Measurements from ENCODE around the gene NOM1.

The NOM1 gene

DNA sequence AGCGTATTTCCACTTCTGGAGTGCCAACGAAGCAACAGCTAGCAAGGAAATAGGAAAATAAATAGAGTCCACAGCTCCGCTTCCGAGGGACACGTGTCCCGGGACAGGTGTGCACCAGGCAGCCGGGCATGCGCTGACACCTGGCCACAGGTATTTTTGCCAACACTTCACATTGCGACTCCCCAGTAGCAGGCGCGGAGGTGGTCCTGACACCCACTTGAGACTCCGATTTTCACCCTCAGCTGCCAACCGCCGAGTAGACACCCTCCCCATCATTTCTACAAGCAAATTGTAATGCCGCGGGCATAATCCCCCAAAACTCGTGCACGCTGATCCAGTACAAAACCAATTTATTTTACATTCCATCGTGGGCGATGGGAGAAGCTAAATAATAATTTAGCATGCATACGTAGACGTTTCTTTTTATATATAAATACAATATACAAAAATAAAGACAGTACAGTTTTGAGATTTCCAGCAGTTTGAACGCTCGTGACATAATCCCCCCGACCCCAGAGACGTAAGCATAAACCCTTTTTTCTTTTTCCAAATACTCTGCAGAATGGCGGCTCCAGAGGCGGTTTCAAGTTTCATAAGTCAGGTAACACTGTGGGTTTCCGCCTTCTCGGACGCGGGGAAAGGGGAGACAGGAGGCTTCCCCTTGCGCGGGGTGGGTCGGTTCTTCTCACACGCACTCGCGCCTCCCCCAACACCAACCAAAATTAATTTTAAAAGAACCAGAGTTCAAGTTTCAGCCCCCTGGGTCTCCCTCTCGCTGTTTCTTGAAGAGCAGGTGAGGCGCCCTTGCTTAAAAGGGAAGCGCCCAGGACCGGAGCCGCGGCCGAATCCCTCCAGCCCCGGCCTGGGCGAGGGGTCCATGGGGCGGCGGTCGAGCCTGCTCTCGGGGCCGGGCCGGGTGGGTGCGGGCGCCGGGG lies 55.3 kb downstream of the NOM1 start:
- DNase-seq (ENCODE audit: low read depth), result no peak

DNA sequence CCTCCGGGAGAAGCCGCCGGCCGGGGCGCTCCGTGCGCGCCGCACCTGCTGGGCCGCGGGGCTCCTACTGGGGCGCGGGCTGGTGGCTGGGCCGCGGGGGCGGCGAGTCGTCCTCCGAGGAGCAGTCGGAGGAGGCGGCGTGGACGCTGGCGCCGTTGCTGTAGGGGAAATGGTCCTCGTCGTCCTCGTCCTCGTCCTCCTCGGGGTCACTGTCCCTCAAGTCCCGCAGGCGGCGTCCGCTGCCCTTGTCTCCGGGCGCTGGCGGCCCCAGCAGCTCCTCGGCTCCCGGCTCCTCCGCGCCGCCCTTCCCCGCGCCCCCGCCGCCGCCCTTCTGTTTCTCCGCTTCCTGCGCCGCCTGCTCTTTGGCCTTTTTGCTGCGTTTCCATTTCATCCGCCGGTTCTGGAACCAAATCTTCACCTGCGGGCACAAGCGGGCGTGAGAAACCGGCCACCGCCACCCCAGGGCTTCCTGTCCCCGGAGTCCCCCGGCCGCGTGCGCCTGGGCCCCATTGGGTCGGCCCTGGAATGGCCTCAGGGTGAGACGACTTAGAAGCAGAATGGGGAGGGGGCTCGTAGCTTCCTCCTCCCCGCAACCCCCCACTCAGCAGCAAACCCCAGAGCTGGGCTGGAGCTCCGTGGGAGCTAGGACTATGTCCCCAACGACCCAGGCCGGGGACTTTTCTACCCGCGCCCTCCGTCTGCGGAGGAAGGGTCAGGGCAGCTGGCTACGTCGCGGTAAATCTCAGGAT lies 56.1 kb downstream of the NOM1 start:
- no peak for DNase-seq (ENCODE audit: low read depth)

DNA sequence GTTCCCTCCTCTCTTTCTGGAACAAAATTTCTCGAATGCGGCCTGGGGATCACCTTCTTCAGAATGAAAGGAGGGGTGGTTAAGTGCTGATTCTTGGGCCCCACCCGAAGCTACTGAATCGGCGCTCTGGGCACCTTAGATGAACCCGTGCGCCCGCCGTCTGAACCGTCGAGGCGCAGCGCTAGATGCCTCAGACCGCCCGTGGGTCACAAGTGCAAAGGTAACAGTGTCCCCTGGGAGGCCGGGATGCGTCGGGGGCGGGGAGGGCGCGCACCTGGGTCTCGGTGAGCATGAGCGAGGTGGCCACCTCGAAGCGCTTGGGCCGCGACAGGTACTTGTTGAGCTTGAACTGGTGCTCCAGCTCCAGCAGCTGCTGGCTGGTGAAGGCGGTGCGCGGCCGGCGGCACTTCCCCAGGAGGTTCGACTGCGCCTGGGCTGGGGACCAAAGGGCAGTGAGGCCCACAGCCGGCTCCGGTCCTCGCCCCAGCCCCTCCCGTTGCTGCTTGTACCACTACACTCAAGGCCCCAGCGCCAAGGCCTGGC lies 56.8 kb downstream of the NOM1 start:
- DNase-seq (ENCODE audit: low read depth), result no peak

DNA sequence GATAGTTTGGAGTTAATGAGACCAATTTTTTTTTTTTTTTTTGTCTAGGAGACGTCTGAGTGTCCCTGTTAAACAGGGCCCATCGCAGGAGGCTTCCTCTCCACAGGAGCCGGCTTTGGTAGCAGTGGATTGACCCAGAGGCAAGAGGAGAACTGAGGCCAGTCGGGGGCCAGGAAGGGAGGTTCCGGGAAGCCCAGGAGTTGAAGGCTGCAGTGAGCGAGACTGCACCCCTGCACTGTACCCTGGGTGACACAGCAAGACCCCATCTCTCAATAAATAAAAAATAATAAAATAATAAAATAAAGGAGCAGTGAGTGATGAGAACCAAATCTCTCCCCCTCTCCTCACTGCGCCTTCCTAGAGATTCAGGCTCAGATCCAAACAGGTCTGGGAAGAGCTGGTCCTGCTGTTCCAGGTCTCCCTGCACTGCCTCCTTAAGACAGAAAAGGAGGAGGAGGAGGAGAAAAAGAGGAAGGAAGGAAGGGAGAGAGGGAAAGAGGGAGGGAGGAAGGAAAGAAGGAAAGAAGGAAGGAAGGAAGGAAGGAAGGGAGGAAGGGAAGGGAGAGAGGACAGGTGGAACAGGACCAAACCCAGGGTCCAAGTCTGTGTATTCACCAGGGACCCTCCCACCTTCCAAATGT lies 57.4 kb downstream of the NOM1 start:
- no peak for DNase-seq (ENCODE audit: low read depth)

DNA sequence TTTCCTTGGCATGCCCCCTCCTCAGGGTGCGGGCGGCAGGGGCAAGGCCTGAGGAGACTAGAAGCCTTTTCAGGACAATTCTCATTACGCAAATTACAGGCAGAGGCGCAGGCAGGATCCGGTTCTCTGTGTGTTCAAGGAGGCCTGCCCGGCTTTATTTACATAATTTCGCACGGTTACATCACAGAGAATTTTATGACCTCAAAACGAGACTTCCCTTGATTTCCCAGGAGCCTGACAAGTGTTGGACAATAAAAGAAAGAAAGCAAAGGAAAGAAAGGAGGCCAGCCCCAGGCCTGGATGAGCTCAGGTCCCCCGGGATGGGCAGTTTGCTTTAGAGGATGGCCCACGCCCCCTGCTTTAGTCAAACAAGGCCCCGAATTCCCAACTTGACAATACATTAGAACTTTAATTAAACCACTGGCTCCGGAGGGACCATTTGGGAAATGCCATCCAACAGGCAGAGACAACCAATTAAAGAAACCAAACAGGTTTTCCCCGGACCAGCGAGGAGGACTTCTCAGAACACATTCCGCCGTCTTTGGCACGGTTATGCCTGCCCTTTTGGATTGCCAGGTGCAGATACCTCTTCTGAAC lies 58.1 kb downstream of the NOM1 start:
- no peak for DNase-seq (ENCODE audit: low read depth)

DNA sequence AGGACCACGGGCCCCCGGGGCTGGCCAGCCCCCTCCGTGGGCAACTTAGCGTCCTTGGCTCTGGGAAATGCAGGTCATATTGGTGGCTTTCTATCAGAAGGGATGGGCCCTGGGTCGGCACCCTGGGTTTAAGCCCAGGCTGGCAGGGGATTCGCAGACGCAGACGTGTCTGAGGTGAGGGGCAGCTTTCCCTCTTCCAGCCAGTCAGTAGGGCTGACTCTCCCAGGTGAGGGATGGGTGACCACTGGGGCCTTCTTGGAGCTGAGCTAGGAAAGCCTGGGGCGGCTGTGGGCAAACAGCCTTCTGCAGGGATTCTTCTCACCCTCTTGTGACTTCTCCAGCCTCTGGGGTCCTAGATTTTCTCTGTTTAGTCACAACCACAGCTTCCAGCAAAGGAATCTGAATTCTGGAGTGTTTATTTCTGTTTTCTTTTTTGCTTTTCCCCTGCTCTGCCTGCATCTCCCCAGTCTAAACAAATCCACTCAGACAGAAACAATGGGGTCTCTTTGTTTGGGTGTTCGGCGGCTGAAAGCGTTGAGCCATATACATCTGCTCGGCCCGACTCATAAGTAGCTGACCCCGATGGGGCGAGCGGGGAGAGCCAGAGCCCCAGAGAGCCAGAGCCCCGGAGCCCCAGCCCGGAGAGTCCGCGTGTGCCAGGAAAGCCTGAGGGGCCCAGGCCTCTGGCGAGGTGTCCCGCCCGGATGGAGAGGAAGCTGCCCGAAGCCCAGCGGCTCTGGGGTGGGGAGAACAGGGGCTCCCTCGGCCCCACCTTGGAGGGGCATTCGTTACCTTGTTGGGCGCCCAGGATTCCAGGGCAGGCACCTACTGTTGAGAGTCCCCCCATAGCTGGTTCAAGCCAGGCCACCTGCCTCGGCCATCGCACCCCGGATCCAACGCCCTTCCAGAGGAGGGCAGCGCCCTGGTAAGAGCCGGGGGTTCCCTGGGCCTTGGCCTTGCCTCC lies 59.0 kb downstream of the NOM1 start:
- DNase-seq (ENCODE audit: low read depth), result no peak

DNA sequence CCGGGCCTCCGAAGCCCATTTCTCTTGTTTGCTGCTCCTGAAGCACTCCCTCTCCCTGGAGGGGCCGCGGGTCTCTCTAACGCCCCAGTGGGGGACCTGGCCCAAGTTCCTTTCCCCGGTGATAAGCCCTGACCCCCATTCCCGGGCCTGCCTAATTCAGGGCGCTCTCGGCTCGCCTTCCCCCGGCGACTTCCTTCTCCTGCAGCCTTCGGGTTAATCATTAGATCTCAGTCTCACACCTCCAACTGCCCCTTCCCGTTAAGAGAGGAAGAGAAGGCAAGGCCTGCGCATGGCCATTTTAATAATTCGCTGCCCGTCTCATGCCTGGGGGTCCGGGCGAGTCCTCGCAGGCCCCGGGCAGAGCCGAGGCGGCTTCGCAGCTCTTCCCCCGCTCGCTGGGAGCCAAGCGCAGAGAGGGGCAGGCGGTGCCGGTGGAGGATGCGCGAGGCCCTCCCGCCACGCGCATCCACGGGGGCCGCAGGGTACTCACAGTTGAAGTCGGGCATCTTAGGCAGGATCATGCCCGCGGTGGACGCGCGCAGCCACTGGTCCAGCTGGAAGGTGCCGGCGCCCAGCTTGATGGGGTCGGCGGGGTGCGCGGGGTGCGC lies 59.8 kb downstream of the NOM1 start:
- DNase-seq (ENCODE audit: low read depth), result no peak

DNA sequence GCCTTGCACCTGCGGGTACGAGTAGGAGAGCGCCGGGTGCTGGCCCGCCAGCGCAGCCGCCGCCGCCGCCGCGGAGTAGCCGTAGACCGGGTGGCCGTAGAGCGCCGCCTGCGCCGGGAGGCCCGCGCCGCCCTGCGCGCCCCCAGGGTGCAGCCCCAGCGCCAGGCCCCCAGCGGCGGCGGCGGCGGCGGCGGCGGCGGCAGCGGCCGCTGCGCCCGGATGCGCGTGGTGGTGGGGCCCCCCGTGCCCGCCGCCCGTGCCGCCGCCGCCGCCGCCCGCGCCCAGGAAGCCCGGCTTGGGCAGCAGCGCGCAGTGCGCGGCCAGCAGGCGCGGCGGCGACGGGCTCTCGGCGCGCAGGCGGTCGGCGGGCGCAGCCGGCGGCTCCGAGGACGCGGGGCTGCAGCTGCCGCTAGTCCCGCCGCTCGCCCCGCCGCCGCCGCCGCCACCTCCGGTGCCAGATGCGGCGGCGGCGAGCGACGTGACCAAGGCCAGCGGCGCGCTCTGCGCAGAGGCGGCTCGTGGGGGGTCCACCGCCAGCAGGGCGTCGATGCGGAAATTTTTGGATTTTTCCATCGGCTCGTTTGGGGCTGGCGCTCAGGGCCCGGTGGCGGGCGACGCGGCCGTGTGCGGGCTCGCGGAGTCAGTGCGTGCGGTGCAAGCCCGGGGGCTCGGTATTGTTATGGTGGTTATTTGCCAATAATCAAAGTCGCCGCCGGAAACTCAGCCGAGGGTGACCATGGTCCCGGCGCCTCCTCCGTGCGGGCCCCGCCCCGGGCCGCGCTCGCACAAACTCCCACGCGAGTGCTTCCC lies 60.5 kb downstream of the NOM1 start:
- DNase-seq (ENCODE audit: low read depth), result no peak

DNA sequence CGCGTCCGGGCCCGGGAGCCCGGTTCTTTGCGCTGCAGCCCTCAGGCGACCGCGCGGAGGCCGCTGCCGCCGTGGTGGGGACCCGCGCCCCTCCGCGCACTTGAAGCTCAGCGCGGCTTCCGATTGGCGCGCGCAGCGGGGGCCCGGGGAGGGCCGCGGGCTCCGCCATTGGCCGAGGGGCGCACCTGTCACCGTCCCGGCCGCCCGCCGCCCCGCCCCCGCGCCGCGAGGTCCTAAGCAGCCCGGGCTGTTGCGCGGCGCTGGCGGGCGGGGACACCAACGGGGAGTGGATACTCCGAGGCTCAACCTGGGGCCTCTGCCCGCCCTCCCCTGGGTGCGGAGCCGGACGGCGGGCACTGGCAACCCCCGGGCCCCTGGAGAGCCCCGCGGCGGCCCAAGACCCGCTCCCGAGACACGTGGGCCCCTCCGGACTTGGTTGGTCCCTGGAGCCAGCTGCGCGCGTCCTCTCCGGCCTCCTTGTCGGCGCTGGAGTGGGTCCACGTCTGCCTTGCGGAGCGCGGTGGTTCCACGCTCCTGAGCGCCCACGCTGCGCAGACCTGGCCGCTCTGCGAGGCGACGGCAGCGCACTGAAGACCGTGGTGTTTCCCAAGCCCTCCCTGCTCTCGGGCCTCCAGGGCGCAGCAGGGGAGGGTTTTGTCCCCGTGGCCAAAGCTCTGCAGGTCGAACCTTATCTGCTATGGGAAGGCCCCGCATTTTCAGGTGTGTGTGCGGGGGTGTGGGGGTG lies 61.2 kb downstream of the NOM1 start, which contains the start of gene MNX1:
TSS of gene MNX1 (minus strand) at position 76 of the 745 bp plus-strand sequence. CDS start 313 bp downstream, outside the sequence.
- DNase-seq (ENCODE audit: low read depth), result no peak

DNA sequence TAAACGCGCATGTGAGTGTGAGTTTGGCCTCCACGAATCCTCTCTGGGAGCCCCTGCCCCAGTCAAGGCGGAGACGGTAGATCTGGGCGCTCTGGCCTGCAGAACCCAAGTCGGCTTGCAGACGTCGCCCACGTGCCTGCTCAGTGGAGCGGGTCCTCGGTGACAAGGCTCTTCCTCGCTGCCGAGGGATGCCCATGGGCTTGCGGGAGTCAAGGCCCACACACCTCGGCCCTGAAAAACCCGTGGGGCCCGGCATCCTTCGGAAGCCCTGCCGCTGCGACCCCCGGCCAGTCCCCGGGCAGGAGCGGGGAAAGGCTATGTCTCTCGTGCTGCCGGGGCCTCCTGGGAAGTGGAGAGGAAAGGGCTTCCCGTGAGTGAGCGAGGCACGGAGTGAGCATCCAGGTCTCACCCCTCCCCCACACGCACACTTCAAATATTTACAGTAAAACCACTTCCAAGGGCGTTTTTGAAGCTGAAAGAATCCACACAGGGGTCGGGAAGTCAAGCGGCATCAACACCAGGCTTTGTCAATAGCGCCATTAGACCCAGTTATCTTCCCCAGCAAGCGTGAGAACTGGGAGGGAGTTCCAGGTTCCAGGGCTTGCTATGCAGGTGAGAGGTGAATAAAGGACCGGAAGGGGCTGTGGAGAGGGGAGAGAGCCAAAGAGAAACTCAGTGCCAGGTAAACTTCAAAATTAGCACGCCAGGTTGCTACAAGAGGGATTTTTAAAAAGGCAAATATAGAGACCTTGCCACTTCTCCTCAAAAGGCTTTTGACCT lies 62.0 kb downstream of the NOM1 start:
- no peak for DNase-seq (ENCODE audit: low read depth)

DNA sequence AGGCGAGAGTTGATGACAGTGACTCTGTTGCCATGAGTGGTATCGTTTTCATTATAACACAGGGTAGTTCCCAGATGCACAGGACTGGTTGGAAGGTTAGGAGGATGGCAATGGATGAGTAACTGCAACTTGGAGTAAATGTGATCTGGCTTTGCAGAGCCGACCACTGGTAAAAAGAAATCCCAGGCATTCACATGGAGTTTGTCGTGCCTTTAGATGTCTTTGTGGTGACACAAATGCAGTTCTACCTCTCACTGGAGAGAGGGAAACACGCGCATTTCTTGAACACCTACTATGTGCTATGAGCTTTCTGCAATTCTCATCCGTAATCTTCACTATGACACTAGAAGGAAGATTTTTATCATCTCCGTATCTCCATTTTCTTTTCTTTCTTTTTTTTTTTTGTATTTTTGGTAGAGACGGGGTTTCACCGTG lies 62.6 kb downstream of the NOM1 start:
- no peak for DNase-seq (ENCODE audit: low read depth)

DNA sequence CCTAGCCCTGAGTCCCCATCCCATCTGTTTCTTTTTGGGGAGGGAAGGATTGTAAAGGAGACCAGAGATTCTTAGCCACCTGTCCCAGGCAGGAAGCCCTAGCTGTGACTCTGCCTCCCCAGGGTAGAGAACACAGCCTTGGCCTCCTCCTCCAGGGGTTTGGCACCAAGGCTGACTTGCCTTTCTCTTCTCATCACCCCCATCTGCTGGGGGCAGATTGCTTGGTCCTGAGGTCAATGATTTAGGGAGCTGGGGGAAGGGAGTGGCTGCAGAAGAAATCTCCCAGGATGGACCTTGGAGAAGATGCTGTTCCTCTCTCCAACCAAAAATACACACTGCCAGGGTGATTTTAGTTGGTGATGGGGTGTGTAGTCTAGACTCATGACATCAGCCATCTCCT lies 63.6 kb downstream of the NOM1 start:
- no peak for DNase-seq (ENCODE audit: low read depth)

DNA sequence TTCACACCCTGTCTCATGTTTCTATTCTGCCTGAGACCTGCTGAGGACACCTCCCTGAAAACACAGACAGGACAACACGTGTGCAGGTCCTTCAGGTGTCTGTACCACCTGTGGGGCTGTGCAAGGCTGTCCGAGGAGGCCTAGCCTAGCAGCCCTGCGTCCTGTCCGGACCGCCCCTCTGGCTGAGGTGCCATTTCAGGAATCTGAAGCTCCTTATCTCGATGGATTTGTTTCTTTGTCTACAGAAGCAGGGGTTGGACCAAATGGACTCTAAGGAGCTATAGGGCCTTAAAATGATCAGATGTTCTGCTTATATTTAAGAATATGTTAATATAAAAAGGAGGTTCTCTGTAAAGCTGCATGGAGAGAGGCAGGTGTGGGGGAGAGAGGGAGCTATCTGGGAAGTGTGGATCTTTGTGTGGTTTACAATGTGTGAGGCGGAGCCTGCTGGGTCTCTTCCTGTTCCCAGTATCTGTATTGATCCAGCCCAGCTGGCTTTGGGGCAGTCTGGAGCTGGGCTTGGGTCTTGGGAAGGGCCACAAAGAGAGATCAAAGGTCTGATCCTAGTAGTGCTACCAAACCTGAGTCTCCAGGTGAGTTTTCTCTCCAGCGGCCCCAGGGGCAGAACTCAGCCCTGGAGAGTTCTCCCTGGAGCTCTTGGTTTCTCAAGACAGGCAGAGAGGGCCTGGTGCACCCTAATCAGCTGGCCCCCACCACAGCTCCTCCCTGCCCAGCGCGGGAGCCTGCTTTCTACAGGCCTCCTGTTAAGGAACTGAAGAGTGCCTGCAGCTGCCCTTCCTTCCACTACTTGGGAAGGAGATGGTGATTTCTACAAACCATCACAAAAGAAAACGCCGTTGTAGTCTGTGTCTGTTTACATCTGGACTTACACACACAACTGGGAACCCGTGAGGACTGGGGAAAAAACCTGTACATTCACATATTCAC lies 64.4 kb downstream of the NOM1 start:
- no peak for DNase-seq (ENCODE audit: low read depth)

DNA sequence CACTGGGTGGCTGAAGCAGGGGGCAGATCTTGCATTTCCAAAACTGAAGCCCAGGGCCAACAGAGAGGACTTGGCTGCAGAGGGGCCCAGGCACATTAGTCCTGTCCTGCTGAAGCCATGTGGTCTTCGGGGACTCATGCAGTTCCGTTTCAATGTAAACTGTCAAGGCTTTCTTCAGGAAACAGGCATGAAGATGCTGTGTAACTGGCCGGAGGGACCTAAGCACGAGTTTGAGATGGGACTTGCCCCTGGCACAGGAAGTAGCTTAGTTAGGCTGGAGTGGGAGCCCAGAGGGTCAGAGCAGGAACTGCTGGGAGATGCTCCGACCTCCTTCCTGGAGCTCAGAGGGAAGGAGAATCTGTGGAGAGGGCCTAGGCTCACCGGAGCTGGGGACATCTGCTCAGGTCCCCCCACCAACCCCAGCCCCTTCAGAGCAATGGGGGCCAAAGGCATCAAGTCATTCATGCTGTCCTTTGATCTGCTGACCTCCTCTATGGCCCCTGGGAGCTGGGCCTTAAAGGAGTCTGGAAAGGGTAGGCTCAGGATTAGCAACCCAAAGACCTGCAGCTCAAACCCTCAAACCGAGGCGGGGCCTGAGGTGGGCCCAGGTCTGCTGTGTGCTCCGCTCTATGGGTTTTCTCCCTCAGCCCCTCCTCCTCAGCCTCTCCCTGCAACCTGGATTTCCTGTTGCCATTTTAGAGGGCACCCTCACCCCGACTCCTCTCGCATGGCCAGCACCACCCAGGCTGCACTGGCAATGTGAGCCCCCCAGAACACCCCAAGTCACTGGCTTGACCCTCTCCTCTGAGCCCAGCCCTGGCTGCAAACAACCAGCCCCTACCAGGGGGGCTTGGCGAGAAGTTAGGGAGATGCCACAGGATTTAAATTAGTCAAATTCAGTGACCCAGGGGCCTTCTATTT lies 65.4 kb downstream of the NOM1 start:
- DNase-seq (ENCODE audit: low read depth), result no peak

DNA sequence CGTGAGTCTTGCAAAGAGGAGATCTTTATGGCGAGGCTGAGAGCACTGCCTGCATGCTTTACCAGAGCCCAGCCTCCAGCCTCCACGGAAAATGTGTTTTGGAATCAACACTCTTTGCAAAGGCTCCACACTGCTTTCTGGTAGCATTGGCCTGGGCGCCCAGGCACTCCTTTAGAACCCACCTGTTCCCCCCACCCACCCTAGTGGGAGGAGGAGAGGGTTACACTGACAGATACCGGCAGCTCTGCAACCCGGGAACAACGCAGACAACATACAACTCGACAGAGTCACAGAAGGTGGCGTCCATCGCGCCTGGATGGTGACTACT lies 66.5 kb downstream of the NOM1 start:
- DNase-seq (ENCODE audit: low read depth), result no peak
